ENCODE data around the gene CFAP299.

DNA sequence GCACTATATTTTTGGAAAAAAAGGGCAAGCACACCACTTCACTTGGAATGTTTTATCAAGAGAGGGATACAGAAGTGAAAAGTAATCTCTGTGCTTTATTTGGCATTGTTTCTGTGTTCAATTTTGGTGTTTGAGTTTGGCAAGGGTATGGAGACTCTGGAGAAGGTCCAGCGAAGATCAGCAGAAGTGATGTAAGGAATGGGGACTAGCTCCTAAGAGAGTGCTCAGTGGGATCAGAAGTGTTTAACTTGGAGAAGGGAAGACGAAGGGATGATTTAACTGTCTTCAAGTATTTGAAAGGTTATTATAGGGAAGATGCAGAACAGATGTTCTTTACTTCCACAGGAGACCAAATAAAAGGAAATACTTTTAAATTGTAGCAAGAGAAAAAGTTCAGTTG, 74.3 kb downstream of the CFAP299 start:
- TF ChIP-seq, protein P1, sequence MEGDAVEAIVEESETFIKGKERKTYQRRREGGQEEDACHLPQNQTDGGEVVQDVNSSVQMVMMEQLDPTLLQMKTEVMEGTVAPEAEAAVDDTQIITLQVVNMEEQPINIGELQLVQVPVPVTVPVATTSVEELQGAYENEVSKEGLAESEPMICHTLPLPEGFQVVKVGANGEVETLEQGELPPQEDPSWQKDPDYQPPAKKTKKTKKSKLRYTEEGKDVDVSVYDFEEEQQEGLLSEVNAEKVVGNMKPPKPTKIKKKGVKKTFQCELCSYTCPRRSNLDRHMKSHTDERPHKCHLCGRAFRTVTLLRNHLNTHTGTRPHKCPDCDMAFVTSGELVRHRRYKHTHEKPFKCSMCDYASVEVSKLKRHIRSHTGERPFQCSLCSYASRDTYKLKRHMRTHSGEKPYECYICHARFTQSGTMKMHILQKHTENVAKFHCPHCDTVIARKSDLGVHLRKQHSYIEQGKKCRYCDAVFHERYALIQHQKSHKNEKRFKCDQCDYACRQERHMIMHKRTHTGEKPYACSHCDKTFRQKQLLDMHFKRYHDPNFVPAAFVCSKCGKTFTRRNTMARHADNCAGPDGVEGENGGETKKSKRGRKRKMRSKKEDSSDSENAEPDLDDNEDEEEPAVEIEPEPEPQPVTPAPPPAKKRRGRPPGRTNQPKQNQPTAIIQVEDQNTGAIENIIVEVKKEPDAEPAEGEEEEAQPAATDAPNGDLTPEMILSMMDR (IDR thresholded peaks at IDR 0.05; ENCODE audit: poor library complexity), result no peak
- no peak for TF ChIP-seq EZH2phosphoT487 (IDR thresholded peaks at IDR 0.05; ENCODE audit: low read depth, severe bottlenecking, unreplicated experiment)
- no peak for TF ChIP-seq EZH2 (IDR thresholded peaks at IDR 0.05; ENCODE audit: borderline replicate concordance)
